AG09309 (cell line): ENCODE measurements around the gene TMPRSS3.

Experiments used
- DNase-seq: peaks from one replicate; pipeline ENCODE4 v3.0.0-alpha.2; 2010; ENCODE audit warnings: low read depth
- H3K4me3 ChIP-seq: 2 replicates; pipeline ENCODE4 v1.5.1; 2011; ENCODE audit warnings: mild to moderate bottlenecking, low read depth, low read length, moderate library complexity; ENCODE audit not compliant: control insufficient read depth
- CTCF ChIP-seq: IDR thresholded peaks from 2 replicates; pipeline ENCODE4 v1.5.1; 2011; ENCODE audit warnings: mild to moderate bottlenecking, low read depth, low read length, inconsistent platforms; ENCODE audit not compliant: insufficient read depth, control insufficient read depth; ENCODE audit errors: missing control alignments

Gene TMPRSS3

GRCh38 chr21:42440187-42440792 lies 44.4 kb upstream of the TMPRSS3 start:
- TF ChIP-seq CTCF = no peak
- DNase-seq = no peak
- no peak overlapping the region for H3K4me3 ChIP-seq

GRCh38 chr21:42439284-42440186 lies 43.7 kb upstream of the TMPRSS3 start:
- no peak overlapping the region for H3K4me3 ChIP-seq
- no peak for DNase-seq
- TF ChIP-seq CTCF = no peak

GRCh38 chr21:42438316-42439205 lies 42.7 kb upstream of the TMPRSS3 start:
- DNase-seq = no peak
- TF ChIP-seq CTCF = no peak

GRCh38 chr21:42437786-42438185 lies 41.9 kb upstream of the TMPRSS3 start:
- H3K4me3 ChIP-seq = no peak overlapping the region
- TF ChIP-seq CTCF = no peak
- no peak for DNase-seq

More at GRCh38 chr21:42438316-42439205, 42.7 kb upstream of the TMPRSS3 start:
- no peak overlapping the region for H3K4me3 ChIP-seq

- no peak overlapping the region for H3K4me3 ChIP-seq
- no peak for TF ChIP-seq CTCF
- no peak for DNase-seq
These were observed 41.1 kb upstream of the TMPRSS3 start for GRCh38 chr21:42436914-42437313.

GRCh38 chr21:42435833-42436232 lies 40.0 kb upstream of the TMPRSS3 start:
- H3K4me3 ChIP-seq = no peak overlapping the region
- no peak for TF ChIP-seq CTCF
- DNase-seq = no peak
